ENCODE measurements around the gene MAP7D3. TPM values are rescaled to one million over a fixed set of nuclear protein-coding genes. Genes with fewer than 3 reads are reported as not detected.

The MAP7D3 gene
- total and polyA plus RNA-seq, 12 donors, result 5.9 to 14.9 (median 7.9) TPM

GRCh38 chrX:136191171-136191570, 60.0 kb downstream of the MAP7D3 start:
- no peaks in the 10 kb centered on the region for H3K36me3 ChIP-seq (replicated peaks in 1 of 2)
- no peaks in the 10 kb centered on the region for H3K27me3 ChIP-seq
- intact Hi-C loops (cut with DNase I), result no loop called here
- peak overlapping the region in 1 of 5 donors; percentile 23 for H3K27ac ChIP-seq
- no peak overlapping the region for H3K4me3 ChIP-seq
- WGBS, 4 donors, result 51 to 64% (median 61%) methylated on average over 5 to 6 of the region's 6 CpGs
- DNase-seq, result peak in 4 of 7 donors; percentile 26 to 63 (median 38)
- H3K4me1 ChIP-seq (replicated peaks in 1 of 2), result peaks cover 0 to 18% of the 10 kb centered on the region in 2 donors
- H3K9me3 ChIP-seq (replicated peaks in 1 of 3), result no peaks in the 10 kb centered on the region
- TF ChIP-seq CTCF (IDR thresholded peaks at IDR 0.05) (no peak), POLR2A (IDR thresholded peaks at IDR 0.05) (no peak)

GRCh38 chrX:136190038-136190713, 61.0 kb downstream of the MAP7D3 start:
- H3K27me3 ChIP-seq, result no peaks in the 10 kb centered on the region
- DNase-seq, result no peak
- H3K4me3 ChIP-seq, result no peak overlapping the region
- intact Hi-C loops (cut with DNase I), result no loop called here
- WGBS, 4 donors, result 80 to 95% (median 90%) methylated on average over 10 of the region's 10 CpGs
- H3K9me3 ChIP-seq (replicated peaks in 1 of 3), result no peaks in the 10 kb centered on the region
- peak overlapping the region in 1 of 5 donors; percentile 23 for H3K27ac ChIP-seq
- TF ChIP-seq CTCF (IDR thresholded peaks at IDR 0.05) (no peak), POLR2A (IDR thresholded peaks at IDR 0.05) (no peak)
- H3K4me1 ChIP-seq (replicated peaks in 1 of 2), result peaks cover 0 to 20% of the 10 kb centered on the region in 2 donors
- no peaks in the 10 kb centered on the region for H3K36me3 ChIP-seq (replicated peaks in 1 of 2)

GRCh38 chrX:136189222-136189621, 62.0 kb downstream of the MAP7D3 start:
- Histone ChIP-seq H3K9me3 (replicated peaks in 1 of 3) (no peaks in the 10 kb centered on the region), H3K4me1 (replicated peaks in 1 of 2) (peaks cover 6 to 27% of the 10 kb centered on the region in 2 donors), H3K36me3 (replicated peaks in 1 of 2) (no peaks in the 10 kb centered on the region), H3K4me3 (no peak overlapping the region), H3K27ac (peak overlapping the region in 1 of 5 donors; percentile 28), H3K27me3 (no peaks in the 10 kb centered on the region)
- TF ChIP-seq CTCF (IDR thresholded peaks at IDR 0.05) (peak in 2 of 6 experiments; percentile 15 to 23), POLR2A (IDR thresholded peaks at IDR 0.05) (no peak)
- intact Hi-C loops (cut with DNase I), result no loop called here
- DNase-seq, result peak; percentile 39 to 78 (median 69)
- 7 to 48% (median 32%) methylated on average over 2 of the region's 2 CpGs for WGBS, 4 donors

- Histone ChIP-seq H3K4me1 (replicated peaks in 1 of 2) (peaks cover 6 to 16% of the 10 kb centered on the region in 2 donors), H3K9me3 (replicated peaks in 1 of 3) (no peaks in the 10 kb centered on the region), H3K4me3 (peak overlapping the region in 1 of 4 donors; percentile 17), H3K36me3 (replicated peaks in 1 of 2) (no peaks in the 10 kb centered on the region), H3K27ac (peak overlapping the region in 4 of 5 donors; percentile 35 to 76 (median 54)), H3K27me3 (no peaks in the 10 kb centered on the region)
- 24 to 40% (median 27%) methylated on average over 3 of the region's 3 CpGs for WGBS, 4 donors
- TF ChIP-seq POLR2A (IDR thresholded peaks at IDR 0.05), result no peak
- TF ChIP-seq CTCF (IDR thresholded peaks at IDR 0.05), result no peak
- DNase-seq, result no peak
- intact Hi-C loops (cut with DNase I), result no loop called here
These were observed 65.2 kb downstream of the MAP7D3 start for GRCh38 chrX:136186023-136186413.
